GM12864 (cell line): ENCODE results near the gene OBSCN.
"Not testable (repeated sequence)": the region's sequence is repeated elsewhere in the genome, so short reads cannot be mapped to it uniquely, and the experiment has no call there.

Experiments
- DNase-seq: peaks from one replicate; pipeline ENCODE4 v3.0.0-alpha.2; 2011; ENCODE audit warnings: low read depth
- H3K4me3 ChIP-seq: 2 replicates; pipeline ENCODE4 v1.5.1; 2011; ENCODE audit warnings: mild to moderate bottlenecking, low read depth, low read length, control low read depth
- CTCF ChIP-seq: IDR thresholded peaks from 2 replicates; pipeline ENCODE4 v1.5.1; 2011; ENCODE audit warnings: low read depth, mild to moderate bottlenecking, moderate library complexity, low read length, control low read depth, inconsistent platforms; ENCODE audit errors: missing control alignments

Gene OBSCN

GRCh38 chr1:228166170-228166936 is 41.5 kb upstream of the OBSCN start:
- DNase-seq, result peak; percentile 19
- H3K4me3 ChIP-seq, result peak overlapping the region; percentile 75
- peak; percentile 56 for TF ChIP-seq CTCF

GRCh38 chr1:228168563-228169270 is 39.1 kb upstream of the OBSCN start:
- no peak for TF ChIP-seq CTCF
- no peak for DNase-seq
- no peak overlapping the region for H3K4me3 ChIP-seq

- H3K4me3 ChIP-seq, result no peak overlapping the region
- no peak for TF ChIP-seq CTCF
- DNase-seq, result no peak
Observed at GRCh38 chr1:228169345-228169744, 38.5 kb upstream of the OBSCN start.

- no peak for DNase-seq
- no peak overlapping the region for H3K4me3 ChIP-seq
- no peak for TF ChIP-seq CTCF
Observed at GRCh38 chr1:228170666-228171065, 37.2 kb upstream of the OBSCN start.

GRCh38 chr1:228171221-228171891 is 36.5 kb upstream of the OBSCN start:
- DNase-seq, result no peak
- TF ChIP-seq CTCF, result no peak
- H3K4me3 ChIP-seq, result no peak overlapping the region

- no peak for DNase-seq
- TF ChIP-seq CTCF, result no peak
Observed at GRCh38 chr1:228172591-228173527, 35.0 kb upstream of the OBSCN start.

GRCh38 chr1:228173528-228174481 is 34.0 kb upstream of the OBSCN start:
- H3K4me3 ChIP-seq, DNase-seq: not testable (repeated sequence)

More at GRCh38 chr1:228172591-228173527, 35.0 kb upstream of the OBSCN start:
- H3K4me3 ChIP-seq, result no peak overlapping the region
